ENCODE measurements around the gene CDK5RAP3. TPM values are rescaled to one million over a fixed set of nuclear protein-coding genes. Genes with fewer than 3 reads are reported as not detected.

The CDK5RAP3 gene
- polyA plus RNA-seq, 1 of the 3 experiments (the other 2 are of a cell fraction), result 208 TPM

- Histone ChIP-seq H3K4me2 (no peak overlapping the region), H3F3A (replicated peaks; ENCODE audit: insufficient read depth) (peaks cover 4% of the 10 kb centered on the region), H3K4me1 (ENCODE audit: control insufficient read depth in 1 of 2, insufficient read depth in 2 of 2, low read depth in 1 of 2, low read length in 1 of 2) (peaks cover 21 to 61% of the 10 kb centered on the region in 2 experiments), H3K4me3 (ENCODE audit: low read depth in 2 of 2, low read length in 1 of 2) (no peak overlapping the region), H4K20me1 (ENCODE audit: insufficient read depth) (no peaks in the 10 kb centered on the region), H3K9ac (no peak overlapping the region), H3K27ac (ENCODE audit: low read depth in 2 of 2, low read length in 1 of 2) (peak overlapping the region in 1 of 2 experiments; percentile 100; a peak in 2 of 4 replicates), H3K9me3 (no peaks in the 10 kb centered on the region), H3K36me3 (replicated peaks in 1 of 2; ENCODE audit: control insufficient read depth in 1 of 2, insufficient read depth in 2 of 2, low read length in 1 of 2) (no peaks in the 10 kb centered on the region), H3K27me3 (ENCODE audit: insufficient read depth) (no peaks in the 10 kb centered on the region), H2AFZ (ENCODE audit: low read depth) (0 out of 2 replicates have a peak overlapping the region, but pooled peaks have one; percentile 29), H3K79me2 (ENCODE audit: insufficient read depth) (no peaks in the 10 kb centered on the region), H3K9me2 (no peaks in the 10 kb centered on the region)
- WGBS (ENCODE audit: low lambda C conversion rate), result 77% methylated on average over 6 of the region's 6 CpGs
- DNase-seq, result no peak
- TF ChIP-seq USF2 (IDR thresholded peaks at IDR 0.05; ENCODE audit: borderline replicate concordance, low read depth, low read length) (no peak), POLR2AphosphoS5 (IDR thresholded peaks at IDR 0.05; ENCODE audit: low read depth, low read length) (no peak), SIN3A (IDR thresholded peaks at IDR 0.05; ENCODE audit: borderline replicate concordance, low read depth, low read length) (no peak), YY1 (IDR thresholded peaks at IDR 0.05; ENCODE audit: low read depth) (no peak), FOXJ3 (CRISPR knock-in tag; IDR thresholded peaks at IDR 0.05) (no peak), RAD21 (IDR thresholded peaks at IDR 0.05; ENCODE audit: low read length) (no peak), NFIC (IDR thresholded peaks at IDR 0.05; ENCODE audit: borderline replicate concordance) (no peak), ELF1 (IDR thresholded peaks at IDR 0.05) (no peak), TEAD4 (IDR thresholded peaks at IDR 0.05; ENCODE audit: borderline replicate concordance, insufficient read depth) (no peak), USF1 (IDR thresholded peaks at IDR 0.05; ENCODE audit: borderline replicate concordance, low read depth) (no peak), RFX5 (IDR thresholded peaks at IDR 0.05; ENCODE audit: low read length) (no peak), NRF1 (IDR thresholded peaks at IDR 0.05; ENCODE audit: low read depth, low read length) (no peak), REST (IDR thresholded peaks at IDR 0.05; ENCODE audit: low read depth, low read length) (no peak), JUND (IDR thresholded peaks at IDR 0.05) (no peak), EP300 (IDR thresholded peaks at IDR 0.05; ENCODE audit: borderline replicate concordance in 1 of 2, low read depth in 1 of 2, low read length in 1 of 2) (no peak), GATA2 (CRISPR knock-in tag; IDR thresholded peaks at IDR 0.05) (no peak), TCF12 (IDR thresholded peaks at IDR 0.05) (no peak)
- TF ChIP-seq, protein P1, sequence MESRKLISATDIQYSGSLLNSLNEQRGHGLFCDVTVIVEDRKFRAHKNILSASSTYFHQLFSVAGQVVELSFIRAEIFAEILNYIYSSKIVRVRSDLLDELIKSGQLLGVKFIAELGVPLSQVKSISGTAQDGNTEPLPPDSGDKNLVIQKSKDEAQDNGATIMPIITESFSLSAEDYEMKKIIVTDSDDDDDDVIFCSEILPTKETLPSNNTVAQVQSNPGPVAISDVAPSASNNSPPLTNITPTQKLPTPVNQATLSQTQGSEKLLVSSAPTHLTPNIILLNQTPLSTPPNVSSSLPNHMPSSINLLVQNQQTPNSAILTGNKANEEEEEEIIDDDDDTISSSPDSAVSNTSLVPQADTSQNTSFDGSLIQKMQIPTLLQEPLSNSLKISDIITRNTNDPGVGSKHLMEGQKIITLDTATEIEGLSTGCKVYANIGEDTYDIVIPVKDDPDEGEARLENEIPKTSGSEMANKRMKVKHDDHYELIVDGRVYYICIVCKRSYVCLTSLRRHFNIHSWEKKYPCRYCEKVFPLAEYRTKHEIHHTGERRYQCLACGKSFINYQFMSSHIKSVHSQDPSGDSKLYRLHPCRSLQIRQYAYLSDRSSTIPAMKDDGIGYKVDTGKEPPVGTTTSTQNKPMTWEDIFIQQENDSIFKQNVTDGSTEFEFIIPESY (IDR thresholded peaks at IDR 0.05; ENCODE audit: borderline replicate concordance, low read depth), result no peak
- ChIA-PET POLR2A (interaction anchor here (1.1 to 10.5 kb wide), 9 partner anchors 12 to 118 kb away, joined by 3 to 223 read pairs (median 18); partner anchors contain the start of genes NFE2L1 and SP2), CTCF (interaction anchor here (0.7 to 31.3 kb wide), 9 partner anchors 10 to 124 kb away, joined by 3 to 1752 read pairs (median 6); partner anchors contain the start of genes CDK5RAP3, COPZ2, NFE2L1 and PNPO)
These were observed 43.1 kb downstream of the CDK5RAP3 start for GRCh38 chr17:48013876-48014594.

Data from SK-N-SH (cell line).